GM12892 (cell line): ENCODE measurements around the gene MCL1.

Experiments used
- POLR2A ChIP-seq: IDR thresholded peaks from 2 replicates; pipeline ENCODE4 v1.6.1; 2011; ENCODE audit warnings: low read depth, low read length, control low read depth
- POLR2AphosphoS5 ChIP-seq: IDR thresholded peaks from 2 replicates; pipeline ENCODE4 v1.6.1; 2011; ENCODE audit warnings: low read depth, low read length, control low read depth
- TAF1 ChIP-seq: IDR thresholded peaks from 2 replicates; pipeline ENCODE4 v1.6.1; 2011; ENCODE audit warnings: low read depth, mild to moderate bottlenecking, control low read depth, low read length, borderline replicate concordance

DNA sequence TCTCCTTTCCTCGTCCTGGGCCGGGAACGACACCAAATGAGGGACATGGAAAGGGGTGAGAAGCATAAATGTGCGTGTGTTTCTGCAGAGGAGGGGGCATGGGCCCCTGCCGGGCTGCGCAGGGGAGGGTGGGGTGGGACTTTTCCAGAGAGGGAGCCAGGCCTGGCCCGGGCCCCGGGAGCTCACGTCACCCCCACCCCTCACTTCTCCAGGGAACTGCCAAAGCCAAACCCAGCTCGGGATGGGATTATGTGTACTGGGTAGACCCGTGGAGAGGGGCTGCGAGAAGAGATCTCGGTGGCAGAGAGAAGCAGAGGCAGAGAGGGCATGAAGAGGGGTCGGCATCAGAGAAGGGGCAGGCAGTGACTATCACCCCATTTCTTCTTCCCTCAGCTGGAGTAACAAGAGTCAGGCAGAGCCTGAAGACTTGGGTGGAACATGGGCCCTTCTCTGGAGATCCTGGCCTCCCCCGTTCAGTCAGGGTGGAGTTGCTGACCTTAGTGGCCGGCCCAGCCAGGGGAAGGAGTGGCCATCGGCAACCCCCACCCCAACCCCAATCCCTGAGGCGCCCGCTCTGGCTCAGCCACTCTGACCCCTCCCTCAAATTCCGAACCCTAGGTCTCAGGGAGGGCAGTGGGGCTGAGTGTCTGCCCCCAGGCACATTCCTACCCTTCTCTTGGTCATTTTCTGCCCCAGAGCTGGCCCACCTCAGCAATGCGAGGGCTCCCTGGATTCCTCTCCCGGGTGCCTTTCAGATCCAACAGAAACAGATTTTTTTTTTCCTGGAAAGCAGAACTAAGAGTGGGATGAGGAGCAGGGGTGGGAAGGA, 29.0 kb downstream of the MCL1 start:
- TF ChIP-seq POLR2AphosphoS5 (no peak), POLR2A (no peak), TAF1 (no peak)
